EH (cell line): ENCODE data around the gene ATF4.

ENCODE experiments used
- DNase-seq: peaks from one replicate; pipeline ENCODE4 v3.0.0-alpha.2; 2015; ENCODE audit warnings: low read depth

The ATF4 gene

GRCh38 chr22:39528681-39529486 is 8.5 kb downstream of the ATF4 start:
- DNase-seq = peak; percentile 84

GRCh38 chr22:39529487-39529851 is 9.1 kb downstream of the ATF4 start:
- no peak for DNase-seq

- no peak for DNase-seq
Observed at GRCh38 chr22:39530116-39530515, 9.8 kb downstream of the ATF4 start.

DNA sequence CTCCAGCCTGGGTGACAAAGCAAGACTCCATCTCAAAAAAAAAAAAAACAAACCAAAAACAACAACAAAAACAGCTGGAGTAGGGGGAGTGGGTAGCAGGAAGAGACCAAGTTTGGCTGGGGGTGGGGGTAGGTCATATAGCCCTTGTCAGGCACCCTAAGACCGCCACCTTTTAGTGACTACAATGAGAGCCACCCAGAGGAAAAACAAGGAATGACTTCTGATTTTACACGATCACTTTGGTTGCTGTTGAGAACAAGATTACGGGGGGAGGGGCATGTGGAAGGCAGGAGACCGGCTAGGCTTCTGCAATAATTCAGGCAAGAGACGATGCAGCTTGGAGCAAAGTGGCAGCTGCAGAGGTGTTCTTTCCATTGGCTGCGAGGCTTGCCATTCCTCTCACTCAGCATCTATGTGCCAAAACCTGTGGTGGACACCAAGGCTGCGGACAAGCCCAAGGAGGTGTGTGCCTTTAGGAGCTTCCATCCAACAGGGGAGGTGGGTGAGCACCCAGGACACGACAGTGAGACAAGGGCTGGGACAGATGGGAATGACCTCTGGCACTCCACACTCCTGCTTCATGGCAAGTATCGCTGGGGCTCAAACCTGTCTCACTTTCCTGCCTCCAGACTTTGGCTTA is 10.4 kb downstream of the ATF4 start:
- peak; percentile 46 for DNase-seq

GRCh38 chr22:39532215-39533073 is 12.1 kb downstream of the ATF4 start, which contains the start of gene RPS19BP1:
Gene RPS19BP1, minus strand, starts transcription at chr22:39532748. Its CDS starts 10 bp downstream, at chr22:39532738.
- DNase-seq = peak; percentile 100

- no peak for DNase-seq
Observed at GRCh38 chr22:39534092-39534506, 13.7 kb downstream of the ATF4 start.

DNA sequence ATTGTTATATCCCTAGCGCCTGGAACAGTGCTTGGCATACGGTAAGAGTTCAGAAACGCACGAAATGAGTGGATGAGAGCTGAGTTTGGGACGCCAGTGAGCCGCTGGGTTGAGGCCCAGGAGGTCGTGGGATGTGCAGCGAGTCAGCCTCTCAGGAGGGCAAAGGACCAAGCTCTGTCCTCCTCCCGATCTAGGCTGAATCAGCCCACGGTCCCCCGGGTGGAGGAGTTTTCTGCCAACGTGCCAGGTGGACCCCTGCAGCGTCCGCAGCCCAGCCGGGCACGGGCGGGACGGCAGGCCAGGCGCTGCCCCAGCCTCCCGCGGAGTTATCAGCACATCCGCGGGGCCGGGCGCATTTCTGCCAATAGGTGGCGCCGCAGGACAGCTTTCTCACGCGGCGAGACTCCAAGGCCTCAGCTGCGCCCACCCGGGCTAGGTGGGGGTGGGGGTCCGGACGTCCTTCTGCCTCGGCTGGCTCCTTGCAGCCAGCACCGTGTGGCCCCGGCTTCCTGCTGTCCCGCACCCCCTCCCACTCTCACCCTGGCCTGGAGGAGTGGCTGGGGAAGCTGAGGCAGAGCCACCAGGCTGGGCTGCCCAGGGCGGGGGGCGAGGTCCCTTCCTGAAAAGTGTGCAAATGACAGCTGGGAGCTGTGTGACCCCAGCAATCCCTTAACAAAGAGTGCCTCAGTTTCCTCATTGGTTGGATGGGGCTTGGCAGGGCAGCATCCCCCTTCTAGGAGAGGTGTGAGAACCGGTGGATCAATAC is 14.4 kb downstream of the ATF4 start:
- DNase-seq = peak; percentile 74

DNA sequence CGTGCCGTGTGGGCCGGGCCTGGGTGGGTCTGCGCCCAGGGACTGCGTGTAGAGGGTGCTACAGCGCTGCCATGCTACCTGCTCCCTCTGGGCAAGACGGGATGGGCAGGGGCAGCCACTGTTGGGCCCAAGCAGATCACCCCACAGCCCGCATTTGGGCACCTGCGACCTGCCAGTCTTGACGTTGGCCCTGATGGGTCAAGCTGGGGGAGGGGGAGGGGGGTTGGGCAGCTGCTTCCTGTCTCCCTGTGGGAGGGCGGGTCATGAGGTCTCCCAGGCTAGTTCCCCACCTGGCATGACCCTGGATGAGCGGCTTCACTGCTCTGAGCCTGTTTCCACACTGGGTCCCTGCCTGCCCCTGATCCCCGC is 15.0 kb downstream of the ATF4 start:
- no peak for DNase-seq

GRCh38 chr22:39535831-39536449 is 15.6 kb downstream of the ATF4 start:
- no peak for DNase-seq

DNA sequence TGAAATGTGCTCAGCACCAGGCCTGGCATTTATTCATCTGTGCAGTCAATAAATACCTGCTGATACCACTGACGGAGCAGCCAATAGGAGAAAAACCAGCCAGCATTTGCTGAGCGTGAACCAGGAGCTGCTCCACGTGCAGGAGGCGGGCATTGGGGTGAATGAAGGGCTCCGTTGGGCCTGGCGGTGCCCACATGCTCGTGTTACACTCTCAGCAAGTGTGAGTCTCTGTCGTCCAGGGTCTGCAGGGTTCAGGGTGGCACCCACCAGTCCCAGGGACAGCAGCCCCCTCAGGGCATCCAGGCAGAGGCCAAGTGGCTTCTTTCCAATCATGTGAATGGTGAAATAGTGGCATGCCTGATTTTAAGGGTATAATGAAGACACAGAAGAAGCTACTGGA is 16.3 kb downstream of the ATF4 start:
- DNase-seq = no peak

- no peak for DNase-seq
Observed at GRCh38 chr22:39537975-39538374, 17.6 kb downstream of the ATF4 start.

- DNase-seq = peak; percentile 43
Observed at GRCh38 chr22:39543095-39543494, 22.7 kb downstream of the ATF4 start.

DNA sequence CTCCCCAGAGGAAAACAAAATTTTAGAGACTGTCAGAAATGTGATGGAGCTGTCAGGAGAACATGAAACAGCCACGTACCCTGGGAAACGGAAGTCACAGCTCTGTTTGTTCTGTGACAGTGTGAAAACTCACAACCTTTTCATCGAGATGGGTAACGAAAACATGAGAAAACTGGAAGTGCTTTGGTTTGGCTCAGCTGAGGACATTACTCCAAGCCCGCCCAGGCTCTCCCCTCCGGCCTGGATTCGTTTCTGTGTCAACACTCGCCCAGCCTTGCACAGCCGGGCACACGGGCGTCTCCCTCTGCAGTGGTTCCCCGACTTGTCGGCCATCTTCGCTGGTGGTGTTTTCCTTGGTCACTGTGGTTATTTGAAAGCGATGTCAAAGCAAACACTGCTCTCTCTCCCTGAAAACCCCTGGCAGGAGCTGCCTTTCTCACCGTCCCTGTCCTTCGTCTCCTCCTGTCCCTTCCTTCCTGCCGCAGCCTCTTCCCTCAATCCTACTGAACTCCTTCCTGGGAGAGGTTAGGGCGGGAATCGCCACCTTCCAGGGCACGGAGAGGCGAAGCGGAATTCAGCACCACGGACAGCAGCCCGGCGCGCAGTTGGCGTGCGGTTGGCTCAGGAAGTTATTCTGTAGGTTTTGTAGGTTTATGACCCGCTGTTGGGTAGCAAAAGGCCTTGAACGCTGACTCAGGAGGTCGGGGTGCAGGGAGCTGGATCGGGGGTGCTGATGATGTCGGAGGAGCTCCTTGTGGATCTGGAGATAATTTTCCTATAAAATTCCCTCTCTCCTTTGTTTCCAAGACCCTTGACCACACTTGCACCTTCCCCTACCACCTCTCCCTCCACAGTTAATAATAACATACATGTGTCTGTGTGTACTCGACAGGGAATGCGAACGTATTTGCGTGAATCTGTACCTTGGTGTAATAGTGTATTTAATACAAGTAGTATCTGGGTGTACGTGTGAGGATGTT is 25.3 kb downstream of the ATF4 start:
- DNase-seq = peak; percentile 22

DNA sequence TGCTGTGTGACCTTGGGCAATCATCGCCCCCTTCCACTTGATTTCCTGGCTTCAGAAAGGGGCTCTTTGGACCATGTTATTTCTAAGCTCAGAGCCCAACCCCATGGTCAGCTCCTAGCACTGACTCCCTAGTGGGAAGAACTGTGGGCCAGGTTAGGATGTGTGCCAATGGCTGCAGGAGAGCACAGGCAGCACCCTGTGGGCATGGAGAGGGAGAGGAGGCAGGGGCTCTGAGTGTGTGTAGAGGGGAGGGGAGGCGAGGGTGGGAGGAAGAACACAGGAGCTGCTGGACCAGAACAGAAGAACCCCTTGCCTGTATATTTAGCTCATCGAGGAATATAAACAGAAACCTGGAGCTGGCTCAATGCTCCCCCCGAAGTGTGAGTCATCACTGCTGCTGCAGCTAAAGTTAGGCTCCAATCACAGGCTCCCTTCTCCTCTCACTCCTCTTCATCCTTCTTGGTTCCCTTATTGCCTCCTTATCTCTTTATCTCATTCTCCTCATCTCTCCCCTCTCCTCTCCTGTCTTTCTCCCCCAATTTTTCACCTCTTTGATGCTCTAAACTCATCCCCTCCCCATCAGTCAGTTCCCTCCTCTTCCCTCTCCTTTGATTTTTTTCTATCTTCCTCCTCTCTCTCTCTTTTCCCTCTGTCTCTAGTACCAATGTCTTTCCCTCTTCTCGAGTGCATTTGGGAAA is 26.7 kb downstream of the ATF4 start:
- DNase-seq = peak; percentile 72

DNA sequence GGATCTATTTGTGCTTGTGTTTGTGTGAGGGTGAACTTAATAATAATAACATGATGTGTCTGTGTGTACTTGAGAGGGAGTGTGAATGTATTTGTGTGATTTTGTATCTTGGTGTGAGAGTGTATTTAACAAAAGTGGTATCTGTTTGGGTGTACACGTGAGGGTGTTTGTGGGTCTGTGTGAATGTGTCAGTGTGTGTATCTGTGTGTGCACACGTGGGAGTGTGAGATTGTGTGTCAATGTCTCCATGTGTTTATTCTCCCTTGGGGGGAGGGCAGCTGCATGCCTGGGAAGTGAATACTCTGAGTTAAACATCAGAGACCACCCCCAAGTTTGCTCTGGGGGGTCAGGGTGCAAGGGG is 27.2 kb downstream of the ATF4 start:
- DNase-seq = no peak

DNA sequence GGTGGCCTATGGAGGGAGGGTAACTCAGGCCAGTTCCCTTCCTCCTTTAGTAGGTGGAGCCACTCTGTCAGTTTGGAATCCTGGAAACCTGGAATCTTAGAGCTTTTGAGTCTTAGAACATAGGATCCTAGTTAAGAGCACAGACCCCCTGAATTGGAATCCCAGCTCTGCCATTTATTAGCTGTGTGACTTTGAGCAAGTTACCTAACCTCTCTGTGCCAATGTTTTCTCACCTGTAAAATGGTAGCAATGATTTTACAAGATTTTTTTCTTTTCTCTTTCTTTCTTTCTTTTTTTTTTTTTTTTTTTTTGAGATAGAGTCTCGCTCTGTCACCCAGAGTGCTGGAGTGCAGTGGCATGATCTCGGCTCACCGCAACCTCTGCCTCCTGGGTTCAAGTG is 33.1 kb downstream of the ATF4 start:
- DNase-seq = no peak

DNA sequence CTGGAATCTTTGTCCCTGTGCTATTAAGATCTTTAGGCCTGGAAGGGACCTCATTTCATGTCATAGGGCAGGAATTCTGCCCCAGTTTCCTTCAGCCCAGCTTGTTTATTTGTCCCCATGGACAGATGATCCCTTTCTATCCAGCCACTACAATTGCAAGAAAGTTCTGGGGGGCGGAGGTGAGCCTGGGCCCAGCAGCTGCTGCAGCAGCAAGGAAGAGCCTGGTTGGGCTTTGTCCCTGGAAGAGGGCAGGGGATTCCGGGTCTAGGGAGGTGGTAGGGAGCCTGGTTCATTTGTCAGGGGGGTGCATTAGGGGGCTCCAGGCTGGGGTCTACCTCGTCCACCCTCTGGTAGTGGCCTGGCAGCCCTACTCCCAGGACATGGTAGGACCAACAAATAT is 33.8 kb downstream of the ATF4 start:
- no peak for DNase-seq

GRCh38 chr22:39556970-39557841 is 36.8 kb downstream of the ATF4 start:
- DNase-seq = peak; percentile 31

DNA sequence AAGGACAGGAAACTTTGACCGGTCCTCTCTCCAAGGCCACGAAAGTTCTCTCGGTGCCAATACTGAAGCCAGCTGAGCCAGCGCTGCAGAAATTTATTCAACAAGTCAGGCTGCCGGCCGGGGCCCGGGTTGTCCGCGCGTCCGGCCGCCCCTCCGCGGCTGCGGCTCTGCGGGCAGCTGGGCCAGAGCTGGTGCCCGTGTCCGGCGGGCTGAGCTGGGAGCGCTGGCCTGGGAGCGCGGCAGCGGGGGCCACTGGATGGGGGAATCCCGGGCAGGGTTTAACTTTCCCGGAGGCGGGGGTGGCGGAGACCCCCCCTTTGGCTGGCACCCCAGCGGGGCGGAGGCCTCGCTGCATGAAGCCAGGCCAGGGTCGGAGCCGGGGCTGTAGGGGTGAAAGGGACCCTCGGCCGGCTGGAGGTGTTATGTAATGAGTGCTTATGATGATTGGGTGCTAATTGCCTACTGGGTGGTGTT is 37.9 kb downstream of the ATF4 start:
- no peak for DNase-seq
